GM18861 (cell line): Measurements from ENCODE around the gene GAP43.
A peak's percentile ranks its signal among the peaks of the same experiment; 100 is the strongest.

ENCODE experiments used
- ATAC-seq: cut with Tn5 transposase; IDR thresholded peaks from one replicate; pipeline ENCODE4 v1.9.1; 2021; ENCODE audit not compliant: unreplicated experiment

GAP43 gene

GRCh38 chr3:115626721-115627120 lies 3.4 kb downstream of the GAP43 start:
- ATAC-seq = no peak

GRCh38 chr3:115627180-115628074 lies 4.1 kb downstream of the GAP43 start:
- peak; percentile 80 for ATAC-seq

- ATAC-seq = peak; percentile 31
These were observed 4.7 kb downstream of the GAP43 start for GRCh38 chr3:115628075-115628412.

GRCh38 chr3:115630850-115631249 lies 7.5 kb downstream of the GAP43 start:
- ATAC-seq = no peak

GRCh38 chr3:115632026-115632425 lies 8.7 kb downstream of the GAP43 start:
- no peak for ATAC-seq

- ATAC-seq = peak; percentile 64
These were observed 10.2 kb downstream of the GAP43 start for GRCh38 chr3:115633467-115633866.

- no peak for ATAC-seq
These were observed 10.7 kb downstream of the GAP43 start for GRCh38 chr3:115634052-115634451.

- ATAC-seq = no peak
These were observed 12.1 kb downstream of the GAP43 start for GRCh38 chr3:115635406-115635805.

- no peak for ATAC-seq
These were observed 14.9 kb downstream of the GAP43 start for GRCh38 chr3:115638241-115638640.

GRCh38 chr3:115638991-115639390 lies 15.7 kb downstream of the GAP43 start:
- ATAC-seq = no peak

GRCh38 chr3:115644391-115644790 lies 21.1 kb downstream of the GAP43 start:
- no peak for ATAC-seq

GRCh38 chr3:115646027-115646690 lies 22.8 kb downstream of the GAP43 start:
- no peak for ATAC-seq

GRCh38 chr3:115648559-115648958 lies 25.2 kb downstream of the GAP43 start:
- ATAC-seq = no peak

GRCh38 chr3:115651087-115651486 lies 27.8 kb downstream of the GAP43 start:
- peak; percentile 33 for ATAC-seq

- ATAC-seq = no peak
These were observed 28.3 kb downstream of the GAP43 start for GRCh38 chr3:115651599-115651998.

- ATAC-seq = peak; percentile 81
These were observed 29.4 kb downstream of the GAP43 start for GRCh38 chr3:115652738-115653137.

- no peak for ATAC-seq
These were observed 32.5 kb downstream of the GAP43 start for GRCh38 chr3:115655761-115656282.

GRCh38 chr3:115657168-115657567 lies 33.9 kb downstream of the GAP43 start:
- ATAC-seq = no peak

GRCh38 chr3:115658032-115658336 lies 34.7 kb downstream of the GAP43 start:
- ATAC-seq = no peak

- ATAC-seq = peak; percentile 61
These were observed 35.2 kb downstream of the GAP43 start for GRCh38 chr3:115658337-115659181.
